Retinal pigment epithelial cell (primary cell): ENCODE measurements around the gene RAB11FIP4.
"Not testable (repeated sequence)": the region's sequence is repeated elsewhere in the genome, so short reads cannot be mapped to it uniquely, and the experiment has no call there.

Experiments used
- DNase-seq: peaks from one replicate; pipeline ENCODE4 v3.0.0-alpha.2; 2010; ENCODE audit warnings: low read depth
- H3K4me3 ChIP-seq: 2 replicates; pipeline ENCODE4 v1.5.1; 2011; ENCODE audit warnings: mild to moderate bottlenecking, low read length, control low read depth, moderate library complexity
- TF ChIP-seq, protein P1 (sequence below): conservative IDR thresholded peaks from 2 replicates; pipeline ENCODE4 v1.5.1; 2011; ENCODE audit warnings: low read depth, low read length, control low read depth, inconsistent platforms

RAB11FIP4 gene

DNA sequence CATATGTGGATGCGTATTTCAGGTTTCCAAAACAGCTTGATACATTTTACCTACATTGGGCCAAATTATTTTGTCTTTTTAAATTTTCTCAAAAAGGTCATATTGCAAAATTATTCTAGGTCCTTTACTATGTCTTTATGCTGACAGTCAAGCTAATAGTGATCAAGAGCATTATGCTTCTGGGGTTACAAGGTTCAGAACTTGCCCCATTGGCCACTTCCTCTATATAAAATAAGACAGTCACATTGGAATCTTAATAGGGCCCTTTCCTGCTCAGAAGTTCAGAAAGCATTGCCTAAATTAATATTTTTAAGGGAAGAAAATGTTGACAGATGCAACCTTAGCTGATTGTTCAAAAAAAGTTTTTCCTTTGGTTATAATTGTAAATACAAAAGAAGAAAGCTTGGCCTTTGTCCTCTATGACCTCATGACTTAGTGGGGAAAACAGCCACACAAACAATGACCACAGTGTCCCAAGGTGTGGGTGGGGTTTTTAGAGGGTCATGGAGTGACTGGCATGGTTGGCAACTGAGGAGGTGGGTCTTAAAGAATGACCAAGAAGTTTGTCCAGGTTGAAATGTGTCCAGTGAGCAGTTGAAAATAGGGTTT is 11.8 kb upstream of the RAB11FIP4 start:
- TF ChIP-seq, protein P1, sequence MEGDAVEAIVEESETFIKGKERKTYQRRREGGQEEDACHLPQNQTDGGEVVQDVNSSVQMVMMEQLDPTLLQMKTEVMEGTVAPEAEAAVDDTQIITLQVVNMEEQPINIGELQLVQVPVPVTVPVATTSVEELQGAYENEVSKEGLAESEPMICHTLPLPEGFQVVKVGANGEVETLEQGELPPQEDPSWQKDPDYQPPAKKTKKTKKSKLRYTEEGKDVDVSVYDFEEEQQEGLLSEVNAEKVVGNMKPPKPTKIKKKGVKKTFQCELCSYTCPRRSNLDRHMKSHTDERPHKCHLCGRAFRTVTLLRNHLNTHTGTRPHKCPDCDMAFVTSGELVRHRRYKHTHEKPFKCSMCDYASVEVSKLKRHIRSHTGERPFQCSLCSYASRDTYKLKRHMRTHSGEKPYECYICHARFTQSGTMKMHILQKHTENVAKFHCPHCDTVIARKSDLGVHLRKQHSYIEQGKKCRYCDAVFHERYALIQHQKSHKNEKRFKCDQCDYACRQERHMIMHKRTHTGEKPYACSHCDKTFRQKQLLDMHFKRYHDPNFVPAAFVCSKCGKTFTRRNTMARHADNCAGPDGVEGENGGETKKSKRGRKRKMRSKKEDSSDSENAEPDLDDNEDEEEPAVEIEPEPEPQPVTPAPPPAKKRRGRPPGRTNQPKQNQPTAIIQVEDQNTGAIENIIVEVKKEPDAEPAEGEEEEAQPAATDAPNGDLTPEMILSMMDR = no peak

DNA sequence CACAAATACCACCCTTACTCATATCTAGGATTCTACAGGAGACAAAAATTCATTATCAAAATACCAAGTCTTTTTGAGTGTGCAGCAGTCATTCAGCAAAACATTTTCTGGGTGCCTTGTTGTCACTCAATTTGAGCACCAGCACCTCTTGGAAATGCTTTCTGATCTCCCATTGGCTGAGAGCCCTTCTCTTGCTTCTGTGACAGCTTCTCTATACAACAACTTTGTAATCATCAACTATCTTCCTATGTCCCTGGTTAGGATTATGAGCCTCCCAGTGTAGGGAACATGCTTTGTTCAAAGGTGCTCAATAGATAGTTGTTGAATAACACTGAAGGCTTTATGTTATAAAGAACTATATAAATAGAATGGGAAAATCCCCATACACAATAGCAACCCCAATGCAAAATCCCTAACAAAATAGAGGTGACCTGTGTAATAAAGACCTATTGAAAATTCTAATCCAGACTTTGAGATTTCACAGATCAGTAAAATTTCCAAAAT is 10.3 kb upstream of the RAB11FIP4 start:
- no peak overlapping the region for H3K4me3 ChIP-seq
- TF ChIP-seq, protein P1 = no peak
- DNase-seq = no peak

More for the DNA sequence above, 11.8 kb upstream of the RAB11FIP4 start:
- no peak overlapping the region for H3K4me3 ChIP-seq
- DNase-seq = no peak

DNA sequence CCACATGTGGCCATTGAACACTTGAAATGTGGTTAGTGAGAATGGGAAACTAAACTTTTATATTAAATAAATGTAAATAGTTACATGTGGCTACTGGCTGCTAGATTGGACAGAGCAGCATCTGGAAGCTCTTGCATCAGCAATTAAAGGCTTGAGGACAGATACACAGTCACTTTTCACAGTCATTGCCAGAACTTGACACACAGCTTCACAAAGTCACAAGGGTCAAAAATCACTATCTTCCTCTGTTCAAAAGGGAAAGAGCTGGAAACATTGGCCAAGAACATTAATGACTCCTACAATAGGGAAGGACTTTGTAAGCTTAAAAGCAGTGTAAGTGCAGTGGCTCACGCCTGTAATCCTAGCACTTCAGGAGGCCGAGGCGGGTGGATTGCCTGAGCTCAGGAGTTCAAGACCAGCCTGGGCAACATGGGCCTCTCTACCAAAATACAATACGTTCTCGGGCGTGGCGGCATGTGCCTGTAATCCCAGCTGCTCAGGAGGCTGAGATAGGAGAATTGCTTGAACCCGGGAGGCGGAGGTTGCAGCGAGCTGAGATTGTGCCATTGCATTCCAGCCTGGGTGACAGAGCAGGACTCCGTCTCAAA is 8.7 kb upstream of the RAB11FIP4 start:
- not testable (repeated sequence) for DNase-seq, H3K4me3 ChIP-seq

DNA sequence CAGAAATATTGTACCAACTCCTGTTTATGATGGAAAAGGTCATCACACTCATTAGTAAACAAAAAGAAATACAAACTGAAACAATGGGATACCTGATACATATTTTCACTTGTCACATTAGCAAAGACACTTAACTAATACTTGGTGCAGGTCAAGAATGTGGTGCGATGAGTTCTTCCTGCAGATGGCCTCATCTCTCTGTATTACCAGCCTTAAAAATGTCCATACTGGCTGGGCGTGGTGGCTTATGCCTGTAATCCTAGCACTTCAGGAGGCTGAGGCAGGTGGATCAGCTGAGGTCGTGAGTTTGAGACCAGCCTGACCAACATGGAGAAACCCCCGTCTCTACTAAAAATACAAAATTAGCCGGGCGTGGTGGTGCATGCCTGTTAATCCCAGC is 8.0 kb upstream of the RAB11FIP4 start:
- not testable (repeated sequence) for DNase-seq, H3K4me3 ChIP-seq

DNA sequence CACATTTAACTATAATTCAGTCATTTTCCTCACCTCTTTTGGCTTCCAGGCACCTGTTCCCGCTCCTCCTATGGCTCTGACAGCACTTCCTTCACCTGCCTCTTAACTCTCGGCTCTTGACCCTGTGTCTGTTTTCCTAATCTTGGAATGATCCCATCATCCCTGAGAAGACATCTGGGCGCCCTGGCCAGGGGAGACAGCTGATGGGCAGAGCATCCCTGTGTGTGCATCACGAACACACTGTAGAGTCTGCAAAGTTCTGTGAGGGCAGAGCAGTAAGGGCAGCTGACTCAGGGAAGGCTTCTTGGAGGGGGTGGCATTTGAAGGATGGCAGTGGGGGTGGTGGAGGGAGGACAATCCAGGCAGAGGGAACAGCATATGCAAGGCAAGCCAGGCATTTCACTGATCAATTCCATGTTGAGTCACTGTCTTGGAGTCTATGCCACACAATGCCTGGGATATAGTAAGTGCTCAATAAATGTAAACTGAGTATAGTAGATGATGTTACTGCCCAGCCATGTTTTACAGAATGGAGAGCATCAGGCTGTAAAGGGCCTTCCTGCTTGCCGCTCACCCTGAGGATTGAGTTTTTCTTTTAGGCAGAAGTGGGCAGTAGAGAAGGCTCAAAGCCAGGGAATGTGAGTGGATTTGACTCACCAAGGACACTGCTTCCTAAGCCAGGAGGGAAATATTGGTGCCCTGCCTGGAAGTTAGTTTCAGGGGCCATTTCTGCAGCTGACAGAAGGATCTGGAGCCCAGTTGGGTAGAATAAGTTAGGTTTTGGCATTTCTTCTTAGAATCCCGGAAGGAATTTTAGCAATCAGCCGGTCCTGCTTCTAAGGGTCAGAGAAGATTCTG is 5.8 kb upstream of the RAB11FIP4 start:
- no peak for DNase-seq
- TF ChIP-seq, protein P1 = no peak

DNA sequence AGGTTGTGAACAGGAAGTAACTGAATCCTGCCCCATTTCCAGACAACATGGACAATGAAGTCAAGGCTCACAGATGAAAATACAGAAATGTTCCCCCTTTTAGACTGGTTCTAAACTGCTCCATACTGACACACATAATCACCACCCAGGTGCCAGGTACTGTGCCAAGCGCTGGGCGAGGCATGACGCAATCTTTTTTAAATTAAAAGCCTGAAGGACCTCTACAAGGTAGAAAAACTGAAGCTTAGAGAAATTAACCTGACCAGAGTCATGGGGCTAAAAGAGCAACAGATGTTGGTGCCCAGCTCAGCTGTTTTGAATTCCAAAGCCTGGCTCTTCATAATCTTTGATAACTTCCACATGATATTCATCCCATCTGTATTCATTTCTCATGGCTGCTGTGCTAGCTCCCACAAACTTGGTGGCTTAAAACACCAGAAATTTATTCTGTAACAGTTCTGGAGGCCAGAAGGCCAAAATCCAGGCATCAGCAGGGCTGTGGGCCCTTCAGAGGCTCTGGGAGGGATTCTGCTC is 4.9 kb upstream of the RAB11FIP4 start:
- TF ChIP-seq, protein P1 = no peak
- no peak for DNase-seq
- H3K4me3 ChIP-seq = no peak overlapping the region

More for the DNA sequence above, 5.8 kb upstream of the RAB11FIP4 start:
- no peak overlapping the region for H3K4me3 ChIP-seq

DNA sequence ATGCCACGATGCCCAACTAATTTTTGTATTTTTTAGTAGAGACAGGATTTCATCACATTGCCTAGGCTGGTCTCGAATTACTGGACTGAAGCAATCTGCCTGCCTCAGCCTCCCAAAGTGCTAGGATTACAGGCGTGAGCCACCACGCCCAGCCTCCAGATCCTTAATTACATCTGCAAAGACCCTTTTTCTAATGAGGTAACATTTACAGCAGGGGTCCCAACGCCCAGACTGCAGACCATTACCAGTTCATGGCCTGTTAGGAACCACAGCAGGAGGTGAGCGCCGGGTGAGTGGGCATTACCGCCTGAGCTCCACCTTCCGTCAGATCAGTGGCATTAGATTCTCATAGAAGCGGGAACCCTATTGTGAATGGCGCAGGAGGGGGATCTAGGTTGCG is 4.0 kb upstream of the RAB11FIP4 start:
- TF ChIP-seq, protein P1 = no peak
- no peak for DNase-seq
- no peak overlapping the region for H3K4me3 ChIP-seq
